ENCODE data around the gene PCDHGA7.
"Not testable (repeated sequence)": the region's sequence is repeated elsewhere in the genome, so short reads cannot be mapped to it uniquely, and the experiment has no call there.

The PCDHGA7 gene

DNA sequence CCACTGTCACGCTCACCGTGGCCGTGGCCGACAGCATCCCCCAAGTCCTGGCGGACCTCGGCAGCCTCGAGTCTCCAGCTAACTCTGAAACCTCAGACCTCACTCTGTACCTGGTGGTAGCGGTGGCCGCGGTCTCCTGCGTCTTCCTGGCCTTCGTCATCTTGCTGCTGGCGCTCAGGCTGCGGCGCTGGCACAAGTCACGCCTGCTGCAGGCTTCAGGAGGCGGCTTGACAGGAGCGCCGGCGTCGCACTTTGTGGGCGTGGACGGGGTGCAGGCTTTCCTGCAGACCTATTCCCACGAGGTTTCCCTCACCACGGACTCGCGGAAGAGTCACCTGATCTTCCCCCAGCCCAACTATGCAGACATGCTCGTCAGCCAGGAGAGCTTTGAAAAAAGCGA is 50.2 kb downstream of the PCDHGA7 start:
- DNase-seq = not testable (repeated sequence)

DNA sequence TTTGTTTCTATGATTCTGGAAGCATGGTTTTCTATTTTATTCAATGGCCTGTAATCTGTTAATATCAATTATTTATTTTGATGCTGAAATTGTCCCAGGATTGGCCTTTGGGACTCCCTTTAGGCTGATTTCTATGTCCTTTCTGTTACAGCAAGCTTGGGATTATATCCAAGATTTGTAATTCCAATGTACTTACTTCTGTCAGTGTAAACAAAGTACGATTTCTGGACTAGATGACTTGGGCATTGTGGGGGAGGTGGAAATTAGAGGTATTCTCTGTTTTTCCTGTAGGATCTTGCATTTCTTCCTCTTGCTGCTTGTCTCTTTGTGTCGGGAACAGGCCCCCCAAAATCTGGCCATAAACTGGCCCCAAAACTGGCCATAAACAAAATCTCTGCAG is 51.5 kb downstream of the PCDHGA7 start:
- no peak for DNase-seq
